Activated naive CD4-positive, alpha-beta T cell treated with anti-CD3 and anti-CD28 coated beads, Interleukin-2, amount 50 U/mL, for 16 hours (primary cell): ENCODE measurements around the gene TNFRSF14.

ENCODE experiments used
- DNase-seq: peaks from one replicate; pipeline ENCODE4 v3.0.0-alpha.2; 2020

The TNFRSF14 gene

DNA sequence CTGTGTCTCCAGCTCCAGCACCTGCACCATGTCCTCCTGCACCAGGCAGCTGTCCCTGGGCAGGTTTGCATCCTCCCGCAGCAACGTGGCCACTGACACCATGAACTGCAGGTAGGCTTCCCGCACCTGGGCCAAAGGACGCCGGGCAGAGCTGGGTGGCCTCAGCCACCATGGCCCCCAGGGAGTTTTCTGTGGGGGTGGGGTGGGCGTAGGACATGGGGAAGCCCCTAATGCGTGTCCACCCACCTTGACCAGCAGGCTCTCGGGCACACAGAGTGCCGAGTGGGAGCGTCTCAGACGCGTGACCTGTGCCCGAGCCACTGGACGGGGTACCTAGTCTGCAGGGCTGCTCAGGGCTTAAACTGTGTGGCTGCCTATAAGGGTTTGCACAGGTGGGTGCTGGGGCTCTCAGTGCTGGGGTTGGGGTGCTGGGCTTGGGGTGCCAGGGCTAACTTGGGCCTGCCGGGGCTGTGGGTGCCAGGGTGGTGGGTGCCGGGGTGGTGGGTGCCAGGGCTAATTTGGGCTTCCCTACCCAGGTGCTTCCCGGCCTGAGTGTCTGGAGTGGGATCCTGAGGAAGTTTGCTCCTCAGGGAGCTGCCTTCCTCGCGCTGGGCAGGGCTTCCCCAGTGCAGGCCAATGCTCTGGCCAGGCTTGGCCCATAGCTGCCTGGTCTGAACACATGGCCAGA, 48.1 kb downstream of the TNFRSF14 start:
- DNase-seq, result peak; percentile 9

DNA sequence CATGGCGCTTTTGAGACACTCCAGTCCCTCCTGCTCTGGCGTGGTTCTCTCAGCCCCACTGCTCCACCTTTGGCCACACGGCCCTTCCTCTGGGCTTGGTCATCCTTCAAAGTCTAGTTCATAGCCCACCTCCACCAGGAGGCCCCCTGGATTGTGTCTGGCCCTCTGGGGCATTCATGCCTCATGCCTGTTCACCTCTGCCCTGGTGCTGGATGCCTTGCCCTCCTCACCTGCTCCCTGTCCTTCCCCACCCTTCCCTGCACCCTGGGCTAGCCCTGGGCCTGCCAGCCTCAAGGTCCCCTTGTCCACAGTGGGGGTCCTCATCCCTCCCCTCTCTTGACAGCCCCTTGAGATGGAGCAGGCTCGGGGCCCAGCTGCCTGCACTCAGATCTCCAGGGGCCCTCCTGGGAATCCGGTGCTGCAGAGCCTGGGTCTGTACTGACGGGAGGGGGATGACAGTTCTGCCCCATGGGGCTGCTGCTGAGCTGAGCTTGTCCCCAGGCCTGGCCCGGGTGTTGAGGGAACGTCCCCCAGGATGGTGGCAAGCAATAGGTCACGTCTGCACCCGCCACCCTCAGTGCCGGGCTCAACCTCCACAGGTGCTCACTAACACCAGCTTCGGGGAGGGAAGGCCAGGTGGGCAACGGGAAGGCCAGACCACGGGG, 48.8 kb downstream of the TNFRSF14 start:
- DNase-seq, result no peak

DNA sequence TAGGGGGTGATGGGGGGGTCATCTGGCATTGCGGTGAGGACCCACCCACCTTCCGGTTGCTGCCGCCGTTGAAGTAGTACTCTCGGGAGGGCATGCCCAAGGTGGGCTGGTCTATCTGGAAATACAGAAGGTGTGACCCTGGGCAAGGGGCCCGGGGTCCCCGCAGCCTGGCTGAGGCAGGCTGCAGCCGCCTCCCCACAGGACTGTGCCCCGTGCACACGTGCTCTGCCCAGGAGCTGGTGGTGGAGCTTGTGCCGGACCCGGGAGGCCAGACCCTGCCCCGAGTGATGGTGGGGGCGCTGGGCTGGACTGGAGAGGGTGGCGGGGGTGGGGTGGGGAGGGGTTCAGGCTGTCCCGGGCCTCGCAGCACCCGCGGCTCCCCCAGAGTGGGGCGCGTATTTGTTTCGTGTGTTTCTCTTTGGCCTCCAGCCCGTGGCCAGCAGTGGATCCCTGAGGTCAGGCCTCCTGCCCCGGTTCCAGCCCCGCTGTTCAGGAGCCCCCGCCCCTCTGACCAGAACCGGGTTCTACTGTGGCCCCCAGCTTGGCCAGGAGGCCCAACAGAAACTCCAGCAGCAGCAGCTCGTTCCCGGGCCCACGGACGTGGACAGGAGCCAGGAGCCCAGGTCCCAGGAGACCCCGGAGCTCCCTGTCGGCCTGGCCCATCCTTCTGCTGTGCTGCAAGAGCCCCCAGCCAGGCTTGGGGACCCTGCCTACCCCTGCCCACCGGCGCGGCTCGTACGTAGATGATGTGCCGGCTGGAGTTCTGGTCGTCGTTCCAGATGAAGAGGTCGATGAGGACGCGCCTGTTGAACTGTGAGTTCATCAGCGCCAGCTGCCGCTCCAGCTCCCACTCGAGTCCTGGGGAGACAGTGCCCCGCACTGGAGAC, 49.6 kb downstream of the TNFRSF14 start:
- peak; percentile 9 for DNase-seq

DNA sequence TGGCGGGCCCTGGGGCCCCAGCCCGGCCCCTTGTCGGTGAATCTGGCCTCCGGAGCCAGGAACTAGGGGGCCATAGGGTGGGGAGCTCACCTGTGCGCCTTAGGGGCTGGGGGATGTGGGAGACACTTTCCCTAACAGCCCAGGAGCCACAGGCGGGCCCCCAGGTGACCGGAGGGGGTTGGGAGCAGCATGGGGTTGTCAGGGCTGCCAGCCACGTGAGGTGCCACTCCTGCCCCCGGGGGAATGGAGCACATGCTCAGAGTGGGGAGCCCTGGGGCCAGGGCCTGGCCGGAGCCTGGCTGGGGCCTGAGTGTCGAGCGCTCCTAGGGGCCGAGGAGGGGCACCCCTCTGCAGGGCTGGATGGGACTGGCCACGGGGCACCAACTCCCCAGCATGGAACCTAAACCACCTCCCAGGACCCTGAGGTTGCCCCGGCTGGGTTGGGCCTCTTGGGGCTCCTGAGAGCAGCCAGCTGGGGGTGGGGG, 50.3 kb downstream of the TNFRSF14 start:
- peak; percentile 9 for DNase-seq

DNA sequence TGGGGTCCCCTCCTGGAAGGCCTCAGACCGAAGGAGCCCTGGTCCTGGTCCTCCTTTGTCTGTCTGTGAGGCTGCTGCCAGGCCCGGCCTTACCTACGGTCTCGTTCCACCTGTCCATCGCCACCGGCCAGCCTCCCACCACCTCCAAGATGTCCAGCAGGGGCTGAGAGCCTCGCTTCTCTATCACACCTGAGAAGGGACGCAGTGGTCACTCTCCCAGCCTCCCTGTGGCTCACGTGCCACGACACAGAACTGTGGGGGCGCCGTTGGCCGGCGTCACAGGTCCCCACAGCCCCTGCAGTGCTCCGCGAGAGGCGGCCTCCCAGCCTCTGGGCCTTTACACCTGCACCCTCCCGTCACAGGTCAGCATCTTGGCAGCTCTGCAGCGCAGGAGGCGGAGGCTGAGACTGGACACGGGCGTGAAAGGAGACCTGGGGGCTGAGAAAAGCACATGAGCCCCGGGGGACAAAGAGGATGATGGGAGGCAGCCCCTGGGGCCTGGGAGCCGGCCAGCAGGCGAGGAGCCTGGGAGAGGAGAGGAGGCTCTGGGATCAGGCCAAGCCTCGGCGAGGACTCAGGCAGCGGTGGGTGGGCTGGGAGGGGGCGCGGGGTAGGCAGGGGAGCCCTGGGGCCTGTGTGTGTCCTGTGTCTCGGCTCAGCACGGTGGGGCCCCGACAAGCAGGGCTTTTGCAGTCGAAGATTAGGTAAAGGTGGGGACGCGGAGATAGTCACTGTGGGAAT, 50.9 kb downstream of the TNFRSF14 start:
- no peak for DNase-seq

DNA sequence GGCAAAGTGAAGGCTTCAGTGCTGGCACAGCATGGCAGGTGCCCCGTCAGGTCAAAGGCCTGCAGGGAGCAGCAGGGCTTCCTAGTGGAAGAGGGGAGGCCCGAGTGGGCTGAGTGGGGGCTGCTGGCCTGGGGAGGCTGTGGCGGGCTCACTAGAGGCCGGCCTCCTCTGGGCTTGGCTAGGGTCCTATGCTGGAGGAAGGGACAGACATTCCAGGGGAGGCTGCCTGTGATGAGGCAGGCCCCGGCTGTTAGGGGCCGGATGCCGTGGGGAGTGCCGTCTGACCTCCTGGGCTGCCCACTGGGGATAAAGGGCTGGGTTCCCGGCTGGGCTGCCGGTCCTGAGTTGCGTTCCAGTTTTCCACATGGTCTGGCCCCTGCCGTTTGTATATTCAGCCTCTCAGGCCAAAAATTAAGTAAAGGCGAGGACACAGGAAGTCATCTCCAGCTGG, 51.5 kb downstream of the TNFRSF14 start:
- no peak for DNase-seq

DNA sequence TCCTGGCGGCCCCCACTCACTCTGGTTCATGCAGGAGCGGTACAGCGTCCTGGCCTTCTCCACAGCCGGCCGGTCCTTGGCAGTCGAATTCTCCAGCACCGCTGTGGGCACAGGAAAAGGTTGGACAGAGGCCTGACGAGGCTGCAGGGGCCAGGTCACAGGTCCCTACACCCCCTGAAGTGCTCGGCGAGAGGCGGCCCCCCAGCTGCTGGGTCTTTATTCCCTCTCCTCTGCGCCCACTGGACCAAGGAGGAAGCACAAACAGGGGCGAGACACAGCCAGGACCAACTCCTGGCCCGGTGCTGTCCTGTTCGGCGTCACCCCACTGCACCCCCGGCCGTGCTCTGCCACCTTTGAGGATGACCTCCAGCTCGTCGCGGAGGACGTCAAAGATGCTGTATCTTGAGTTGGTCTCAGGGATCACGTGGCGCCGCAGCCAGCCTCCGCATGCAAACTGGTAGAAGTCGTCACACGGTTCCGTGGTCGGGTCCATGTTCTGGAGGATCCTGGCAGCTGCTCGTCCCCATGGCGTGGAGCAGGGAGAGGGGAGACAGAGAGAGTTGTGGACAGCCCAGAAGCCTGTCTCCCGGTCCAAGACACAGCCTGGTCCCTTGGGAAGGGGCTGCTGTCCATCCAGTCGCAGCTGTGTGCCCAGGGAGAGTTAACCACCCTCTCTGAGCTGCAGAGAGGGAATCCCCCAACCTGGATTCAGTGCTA, 53.3 kb downstream of the TNFRSF14 start:
- DNase-seq, result peak; percentile 8

DNA sequence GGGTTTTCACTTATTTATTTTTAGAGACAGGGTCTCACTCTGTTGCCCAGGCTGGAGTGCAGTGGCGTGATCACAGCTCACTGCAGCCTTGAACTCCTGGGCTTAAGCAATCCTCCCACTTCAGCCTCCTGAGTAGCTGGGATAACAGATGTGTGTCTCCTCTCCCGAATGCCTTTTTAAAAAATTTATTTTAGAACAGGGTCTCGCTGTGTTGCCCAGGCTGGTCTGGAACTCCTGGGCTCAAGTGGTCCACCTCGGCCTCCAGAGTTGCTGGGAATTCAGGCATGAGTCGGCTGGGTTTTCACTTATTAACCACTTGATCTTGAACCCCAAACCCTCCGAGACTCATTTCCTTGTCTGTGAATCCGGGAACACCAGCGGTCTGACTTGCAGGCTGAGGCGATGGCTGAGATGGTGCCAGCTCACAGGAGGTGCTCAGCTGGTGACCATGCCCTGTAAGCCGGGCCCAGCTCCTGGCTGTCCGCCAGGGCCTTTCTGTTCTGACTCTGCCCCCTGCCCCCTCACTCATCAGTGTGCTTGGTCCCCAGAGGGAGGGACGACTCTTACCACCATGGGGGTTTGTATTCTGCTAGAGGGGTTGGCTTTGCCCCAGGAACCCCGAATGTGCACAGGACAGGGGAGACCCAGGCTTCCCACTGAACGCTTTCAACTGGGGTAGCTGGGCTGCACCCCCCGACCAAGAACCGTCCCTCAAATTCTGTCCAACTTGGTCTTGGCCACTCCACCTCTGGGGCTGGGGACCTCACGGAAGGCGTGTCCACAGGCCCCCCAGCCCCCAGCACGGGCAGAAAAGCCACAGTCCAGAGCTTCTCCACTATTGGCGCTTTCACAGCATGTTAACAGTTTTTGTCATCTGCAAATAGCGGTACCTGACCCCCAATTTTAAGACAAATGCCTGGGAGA, 54.1 kb downstream of the TNFRSF14 start:
- DNase-seq, result no peak

DNA sequence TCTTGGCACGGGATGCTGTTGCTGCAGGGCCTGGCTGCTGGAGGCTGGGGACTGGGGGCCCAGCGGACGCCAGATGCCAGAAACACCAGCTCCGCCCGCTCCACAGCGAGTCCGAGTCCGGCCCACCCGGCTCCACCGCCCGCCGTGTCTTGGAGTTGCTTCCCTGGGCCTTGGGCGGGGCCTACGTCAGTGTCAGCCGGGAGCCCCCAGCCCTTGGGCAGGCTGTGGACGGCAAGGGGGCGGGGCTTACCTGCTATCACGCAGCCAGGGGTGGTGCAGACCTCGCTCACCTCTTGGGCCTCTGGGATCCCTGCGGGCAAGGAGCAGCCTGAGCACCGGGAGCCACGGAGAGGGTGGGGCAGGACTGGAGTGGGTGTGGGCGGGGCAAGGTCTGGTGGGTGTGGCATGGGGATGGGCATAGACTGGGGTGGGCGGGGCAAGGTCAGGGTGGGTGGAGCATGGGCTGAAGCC, 54.9 kb downstream of the TNFRSF14 start:
- DNase-seq, result peak; percentile 12

DNA sequence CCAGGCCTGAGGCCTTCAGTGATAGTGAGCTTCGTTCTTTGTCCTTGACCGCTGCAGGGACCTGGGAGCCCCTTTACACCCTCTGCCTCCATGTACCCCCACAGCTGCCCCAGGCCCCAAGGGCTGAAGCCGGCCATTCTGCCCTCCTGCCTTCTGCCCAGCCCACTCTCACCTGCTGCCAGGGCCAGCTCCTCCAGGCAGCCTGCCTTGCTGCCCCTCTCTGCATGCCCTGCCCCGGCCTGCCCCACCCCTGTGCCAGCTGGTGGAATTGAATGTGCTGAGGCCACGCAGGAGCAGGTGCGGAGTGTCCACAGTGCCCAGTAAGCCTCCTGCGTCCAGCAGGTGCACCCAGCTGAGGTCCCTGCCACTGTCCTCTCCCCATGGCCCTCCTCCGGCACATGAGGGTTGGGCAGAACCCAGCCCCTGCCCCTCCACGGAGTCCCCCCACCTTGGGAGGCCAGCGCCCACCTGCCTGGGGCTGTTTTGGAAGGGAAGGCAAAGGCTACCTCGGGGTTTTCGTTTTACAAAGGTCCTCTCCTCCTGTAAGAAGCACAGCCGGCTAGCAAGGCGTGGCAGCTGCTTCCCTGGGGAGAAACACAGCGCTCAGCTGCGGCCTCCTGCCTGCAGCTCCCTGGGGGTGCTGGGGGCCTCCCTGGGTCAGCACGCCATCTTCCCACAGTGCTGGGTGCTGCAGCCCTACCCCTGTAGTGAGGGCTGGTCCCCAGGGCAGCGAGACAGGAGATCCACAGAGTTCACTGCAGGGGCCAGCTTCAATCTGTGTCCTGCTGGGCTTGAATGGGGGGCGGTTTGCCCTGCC, 55.7 kb downstream of the TNFRSF14 start:
- peak; percentile 8 for DNase-seq

DNA sequence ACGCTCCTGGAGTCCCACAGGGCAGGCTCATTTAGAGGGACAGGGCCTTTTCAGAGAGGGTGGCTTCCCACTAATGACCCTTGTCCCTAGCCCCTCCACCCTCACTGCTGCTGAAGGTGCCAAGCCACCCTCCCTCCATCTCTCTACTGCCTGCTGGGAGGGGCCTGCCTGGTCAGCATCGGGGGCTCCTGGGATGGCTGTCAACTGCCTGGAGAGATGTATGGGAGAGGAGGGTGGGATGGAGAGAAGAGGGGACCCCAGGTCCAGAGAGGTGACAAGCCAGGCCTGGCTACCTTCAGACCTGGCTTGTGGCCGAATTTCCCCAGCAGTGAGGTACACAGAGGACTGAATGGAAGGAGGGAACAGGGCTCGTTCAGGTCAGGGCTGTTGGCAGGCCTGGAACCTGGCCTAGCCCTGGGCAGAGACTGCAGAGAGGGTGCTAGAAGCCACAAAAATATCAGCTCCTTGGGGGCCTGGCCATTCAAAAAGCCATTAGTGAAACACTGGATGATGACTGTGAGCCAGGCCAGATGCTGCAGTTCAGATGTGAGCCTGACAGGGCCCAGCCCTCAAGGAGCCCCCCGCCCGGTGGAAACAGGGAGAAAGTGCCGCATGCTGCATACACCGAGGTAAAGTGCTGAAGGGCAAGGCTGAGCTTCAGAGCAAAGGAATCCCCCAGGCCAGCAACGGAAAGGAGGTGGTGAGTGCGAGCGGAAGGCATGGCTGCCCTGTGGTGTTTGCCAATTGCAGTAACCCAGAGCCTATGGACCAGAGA, 56.6 kb downstream of the TNFRSF14 start:
- DNase-seq, result no peak
